ENCODE results near the gene LLPH.

LLPH gene

GRCh38 chr12:66071549-66071948, 59.0 kb downstream of the LLPH start:
- no peak for TF ChIP-seq CTCF (IDR thresholded peaks at IDR 0.05; ENCODE audit: low read depth, low read length, missing control alignments)
- H3K4me3 ChIP-seq (ENCODE audit: low read depth, low read length), result no peak overlapping the region
- DNase-seq (ENCODE audit: low read depth), result no peak

- no peak overlapping the region for H3K4me3 ChIP-seq (ENCODE audit: low read depth, low read length)
- no peak for TF ChIP-seq CTCF (IDR thresholded peaks at IDR 0.05; ENCODE audit: low read depth, low read length, missing control alignments)
- DNase-seq (ENCODE audit: low read depth), result no peak
Observed at GRCh38 chr12:66070378-66071120, 60.0 kb downstream of the LLPH start.

- DNase-seq (ENCODE audit: low read depth), result no peak
- TF ChIP-seq CTCF (IDR thresholded peaks at IDR 0.05; ENCODE audit: low read depth, low read length, missing control alignments), result no peak
- no peak overlapping the region for H3K4me3 ChIP-seq (ENCODE audit: low read depth, low read length)
Observed at GRCh38 chr12:66066929-66067523, 63.5 kb downstream of the LLPH start.

All from GM12864 (cell line).